Cardiac septum (tissue), 1 donor: ENCODE results near the gene SART3. TPM values are rescaled to one million over a fixed set of nuclear protein-coding genes. Genes with fewer than 3 reads are reported as not detected.
"Not testable (repeated sequence)": the region's sequence is repeated elsewhere in the genome, so short reads cannot be mapped to it uniquely, and the experiment has no call there.

ENCODE experiments used
- DNase-seq: peaks from one replicate; pipeline ENCODE4 v3.0.0-alpha.2; 2020; ENCODE audit warnings: low spot score
- intact Hi-C: fragments of 100-400 bp; cut with DNase I; formaldehyde crosslinking; loops from one replicate; pipeline ENCODE4 v1.14.0; 2022
- total RNA-seq: library from RNA; stranded (reverse); fragmentation: NEBNext Ultra II Directional; extraction: Animal tissue kit (Norgen Biotek cat#: 25700); gene quantifications from one replicate; pipeline ENCODE4 v1.2.1, GENCODE V29; 2021
- donor health status: DM: no; HTN: no; CAD: no.

The SART3 gene
- total RNA-seq, 1 donor from 2014 or later: 29.2 TPM

DNA sequence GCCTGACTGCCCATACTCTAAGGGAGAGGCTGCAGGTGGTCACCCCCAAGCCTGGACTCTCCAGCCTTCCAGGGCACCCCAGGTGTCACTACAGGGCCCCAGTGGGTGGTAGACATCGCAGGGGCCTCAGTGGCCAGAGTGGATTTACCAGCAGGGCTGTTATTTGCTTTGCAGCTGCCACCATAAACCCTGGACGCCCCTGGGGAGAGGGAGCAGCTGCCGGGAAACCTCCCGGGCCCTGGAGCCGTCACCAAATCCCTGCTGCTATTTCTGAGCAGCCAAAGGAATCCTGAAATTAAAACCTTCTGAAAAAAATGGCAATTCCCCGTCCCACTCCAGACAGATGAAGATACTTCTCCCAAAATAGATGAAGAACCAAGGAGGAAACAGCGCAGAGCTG is 23.0 kb upstream of the SART3 start:
- intact Hi-C loops: no loop called here
- no peak for DNase-seq

DNA sequence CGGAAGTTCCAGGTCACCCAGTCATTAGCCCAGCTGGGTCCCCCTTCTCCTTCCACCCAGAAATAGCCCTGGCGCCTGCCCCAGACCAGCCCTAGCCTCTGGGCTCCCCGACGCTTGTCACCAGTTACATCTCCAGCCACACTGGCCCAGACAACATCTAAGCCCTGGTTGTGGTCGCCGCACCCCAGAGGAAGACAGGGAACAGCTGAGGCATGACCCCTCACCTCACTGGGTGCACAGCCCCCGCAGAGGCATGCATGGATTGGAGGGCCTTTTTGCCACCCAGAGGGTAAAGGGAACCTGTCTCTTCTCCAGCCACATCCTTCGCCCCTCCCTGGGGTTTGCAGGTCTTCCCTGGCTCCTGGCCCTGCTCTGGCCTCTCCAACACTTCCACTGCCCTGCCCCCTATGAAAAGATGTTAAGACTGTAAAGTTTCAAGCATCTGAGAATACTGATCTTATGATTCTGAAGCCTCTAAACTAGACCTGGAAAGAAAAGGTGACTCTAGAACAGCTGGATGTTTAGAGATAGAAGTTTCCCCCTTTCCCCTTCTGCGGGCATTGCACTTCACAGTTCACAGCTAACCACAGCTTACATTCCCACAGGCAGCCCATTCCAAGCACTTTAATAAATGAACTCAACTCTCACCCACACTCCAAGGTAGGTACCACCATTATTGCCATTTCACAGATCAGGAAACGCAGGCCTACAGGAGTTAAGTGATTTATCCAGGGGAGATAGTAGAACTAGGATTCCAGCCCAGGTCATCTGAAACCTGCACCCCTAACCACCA is 22.2 kb upstream of the SART3 start:
- DNase-seq: no peak
- intact Hi-C loops: no loop called here

DNA sequence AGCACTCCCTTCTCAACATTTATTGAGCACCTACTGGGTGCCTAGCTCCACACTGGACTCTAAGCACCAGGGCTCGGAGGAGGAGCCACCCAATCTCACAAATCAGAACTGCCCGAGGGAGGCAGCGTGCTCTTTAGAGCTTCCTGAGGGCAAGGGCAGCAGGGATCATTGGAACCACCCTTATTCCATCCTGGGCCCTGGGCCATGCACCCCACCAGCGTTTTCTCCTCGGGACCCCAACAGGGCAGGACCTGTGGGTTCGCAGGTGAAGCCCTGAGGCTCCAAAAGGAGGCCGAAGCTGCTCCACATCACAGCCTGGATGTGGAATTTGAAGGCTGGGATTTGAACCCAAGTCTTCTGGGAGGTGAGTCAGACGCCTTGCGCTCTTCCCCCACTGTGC is 21.5 kb upstream of the SART3 start:
- intact Hi-C loops: no loop called here
- no peak for DNase-seq

DNA sequence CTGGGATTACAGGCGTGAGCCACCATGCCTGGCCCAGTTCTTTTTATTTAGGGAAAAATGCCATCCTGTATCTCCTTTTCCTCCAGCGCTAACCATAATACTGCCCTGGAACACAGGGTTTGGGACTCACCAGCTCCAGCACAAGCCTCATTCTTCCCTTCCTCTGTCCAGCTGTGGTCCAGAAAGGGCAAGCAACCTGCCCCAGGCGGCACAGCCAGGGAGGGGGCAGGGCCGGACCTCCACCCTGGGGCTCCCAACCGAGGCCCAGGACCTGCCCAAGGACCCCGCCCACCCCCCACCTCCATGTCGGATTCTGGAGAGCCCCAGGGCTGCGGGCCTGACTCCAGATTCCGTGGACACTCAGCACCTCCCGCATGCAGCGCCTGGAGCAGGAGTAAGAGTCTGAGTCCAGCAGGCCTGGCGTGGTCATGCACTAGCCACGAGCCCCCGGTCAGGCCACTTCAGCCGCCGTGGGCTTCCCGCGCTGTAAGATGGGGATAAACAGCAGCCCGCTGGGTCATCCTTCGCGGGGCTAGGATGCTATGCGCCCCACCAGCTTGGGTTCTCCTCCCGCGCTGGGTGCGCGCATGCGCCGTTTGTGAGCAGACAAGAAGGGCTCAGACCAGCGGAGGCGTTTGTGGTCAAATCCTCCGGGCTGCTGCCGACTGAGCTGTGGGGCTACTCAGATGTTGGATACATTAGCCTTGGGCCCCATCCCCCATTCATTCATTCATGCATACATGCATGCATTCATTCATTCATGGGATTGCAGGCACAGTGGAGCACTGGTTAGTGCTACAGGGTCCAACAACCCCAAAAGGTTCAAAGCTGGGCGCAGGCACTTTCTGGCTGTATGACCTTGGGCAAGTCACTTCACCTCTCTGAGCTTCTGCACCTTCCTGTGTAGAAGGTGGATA is 20.6 kb upstream of the SART3 start:
- no peak for DNase-seq

DNA sequence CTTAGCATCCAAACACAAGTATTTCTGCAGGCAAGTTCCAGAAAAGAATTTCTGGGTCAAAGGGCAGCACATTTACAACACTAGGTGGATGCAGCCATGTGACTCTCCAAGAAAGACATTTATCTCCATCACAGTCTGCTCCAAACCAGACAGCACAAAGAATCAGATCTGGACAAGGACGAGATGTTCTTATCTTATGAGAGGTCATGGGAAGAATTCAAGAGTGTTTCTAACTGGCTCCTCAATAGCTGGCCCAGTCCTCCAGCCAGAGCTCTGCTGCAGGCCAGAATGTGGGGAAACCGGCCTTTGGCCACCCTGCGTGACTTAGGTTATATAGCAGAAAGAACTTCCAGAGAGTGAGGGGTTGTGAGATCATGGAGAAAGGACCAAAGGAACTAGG is 19.6 kb upstream of the SART3 start:
- no peak for DNase-seq
- intact Hi-C loops: no loop called here

More for the DNA sequence above, 20.6 kb upstream of the SART3 start:
- intact Hi-C loops: no loop called here

GRCh38 chr12:108578813-108579212 is 17.8 kb upstream of the SART3 start:
- no peak for DNase-seq
- intact Hi-C loops: no loop called here

GRCh38 chr12:108578264-108578663 is 17.3 kb upstream of the SART3 start:
- intact Hi-C loops: no loop called here
- DNase-seq: no peak

DNA sequence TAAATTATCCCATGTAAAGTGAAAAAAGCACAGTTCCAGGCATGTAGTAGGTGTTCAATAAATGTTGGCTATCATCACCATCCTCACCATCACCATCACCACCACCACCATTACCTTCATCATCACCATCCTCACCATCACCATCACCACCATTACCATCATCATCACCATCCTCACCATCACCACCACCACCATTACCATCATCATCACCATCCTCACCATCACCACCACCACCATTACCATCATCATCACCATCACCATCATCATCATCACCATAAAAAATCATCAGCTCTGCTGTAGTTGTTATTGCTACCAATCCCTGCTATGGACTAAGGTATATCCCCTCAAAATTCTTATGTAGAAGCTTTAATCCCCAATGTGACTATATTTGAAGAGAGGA is 16.5 kb upstream of the SART3 start:
- intact Hi-C loops: no loop called here
- DNase-seq: no peak

DNA sequence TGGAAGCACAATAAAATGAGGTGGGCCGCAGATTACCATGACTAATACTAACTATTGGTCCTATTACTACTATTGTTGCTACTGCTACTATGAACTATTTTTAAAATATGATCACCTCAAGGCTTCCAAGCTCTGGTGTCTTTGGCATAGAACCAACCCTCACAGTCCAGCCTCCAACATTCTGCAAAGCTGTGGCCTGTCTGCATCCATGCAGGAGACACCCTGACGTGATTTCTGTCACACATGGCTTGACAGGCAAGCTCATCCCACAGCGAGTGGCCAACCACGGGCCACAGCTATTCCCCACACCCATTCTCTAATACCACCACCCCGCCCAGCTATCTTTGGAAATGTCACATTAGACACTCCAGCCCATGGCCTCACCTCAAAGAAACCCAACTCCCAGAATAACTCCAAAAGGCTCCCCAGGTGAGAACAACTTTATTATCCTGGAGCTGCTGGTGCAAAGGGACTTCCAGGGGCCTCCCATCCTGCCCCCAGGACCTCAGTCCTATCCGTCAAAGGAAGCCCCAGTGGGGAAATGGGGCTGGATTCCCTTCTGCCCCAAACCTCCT is 15.8 kb upstream of the SART3 start:
- DNase-seq: peak; percentile 36
- intact Hi-C loops: no loop called here

GRCh38 chr12:108575199-108575912 is 14.4 kb upstream of the SART3 start:
- DNase-seq: peak; percentile 7
- intact Hi-C loops: no loop called here

DNA sequence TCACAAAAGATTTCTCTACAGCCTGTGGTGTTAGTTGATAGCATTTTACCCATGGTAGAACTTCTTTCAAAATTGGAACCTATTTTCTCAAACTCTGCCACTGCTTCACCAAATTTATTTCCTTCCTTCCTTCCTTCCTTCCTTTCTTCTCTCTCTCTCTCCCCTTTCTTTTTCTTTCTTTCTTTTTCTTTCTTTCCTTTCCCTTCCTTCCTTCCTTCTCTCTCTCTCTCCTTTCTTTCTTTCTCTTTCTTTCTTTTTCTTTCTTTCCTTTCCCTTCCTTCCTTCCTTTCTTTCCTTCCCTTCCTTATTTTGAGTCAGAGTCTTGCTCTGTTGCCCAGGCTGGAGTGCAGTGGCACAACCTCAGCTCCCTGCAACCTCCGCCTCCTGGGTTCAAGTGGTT is 13.3 kb upstream of the SART3 start:
- intact Hi-C loops, DNase-seq: not testable (repeated sequence)

GRCh38 chr12:108573317-108573716 is 12.3 kb upstream of the SART3 start:
- intact Hi-C loops: no loop called here
- no peak for DNase-seq

GRCh38 chr12:108572166-108572790 is 11.3 kb upstream of the SART3 start:
- intact Hi-C loops: no loop called here

GRCh38 chr12:108571609-108572165 is 10.7 kb upstream of the SART3 start:
- intact Hi-C loops: loop anchor here (2.0 kb wide), 1 partner anchor 47 kb away; no protein-coding TSS in a partner anchor
- peak; percentile 43 for DNase-seq

More at GRCh38 chr12:108572166-108572790, 11.3 kb upstream of the SART3 start:
- peak; percentile 53 for DNase-seq

DNA sequence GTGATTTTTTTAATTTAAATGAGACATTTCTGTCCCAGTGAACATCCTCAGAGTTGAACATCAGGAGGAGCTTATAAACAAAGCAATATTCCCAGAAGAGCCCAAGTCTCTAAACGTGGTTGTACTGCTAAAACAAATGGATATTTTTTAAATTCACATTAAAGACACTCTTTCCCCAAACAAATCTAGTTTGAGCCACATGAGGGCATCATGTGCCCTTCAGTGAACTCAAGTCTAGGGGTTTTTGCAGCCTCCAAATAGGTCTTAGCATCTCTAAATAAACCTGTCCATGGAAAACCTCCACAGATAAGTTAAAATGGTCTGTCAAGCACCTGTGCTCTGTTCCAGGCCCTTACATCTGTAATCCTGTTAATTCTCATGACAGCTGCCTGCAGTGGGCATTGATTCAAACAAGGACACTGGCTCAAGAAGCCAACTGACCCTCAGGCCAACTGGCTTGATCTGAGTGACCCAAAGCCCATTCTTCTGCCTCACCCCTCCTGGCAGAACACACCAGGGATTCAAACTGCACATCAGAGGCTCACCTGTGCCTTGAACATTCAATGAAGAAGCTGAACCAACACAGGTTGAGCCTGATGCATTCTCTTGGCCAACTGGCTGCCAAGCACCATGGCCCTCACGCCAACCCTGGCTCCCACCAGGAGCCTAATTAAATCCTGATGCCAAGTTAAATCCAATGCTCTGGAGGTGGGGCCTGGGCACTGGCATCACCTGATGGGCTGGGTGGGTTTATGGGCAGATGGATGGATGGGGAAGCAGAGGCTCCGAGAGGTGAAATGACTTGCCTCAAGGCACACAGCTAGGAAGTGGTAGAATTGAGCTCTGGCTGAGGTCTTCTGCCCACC is 10.0 kb upstream of the SART3 start:
- DNase-seq: peak; percentile 55
- intact Hi-C loops: loop anchor here (2.0 kb wide), 1 partner anchor 48 kb away; no protein-coding TSS in a partner anchor

DNA sequence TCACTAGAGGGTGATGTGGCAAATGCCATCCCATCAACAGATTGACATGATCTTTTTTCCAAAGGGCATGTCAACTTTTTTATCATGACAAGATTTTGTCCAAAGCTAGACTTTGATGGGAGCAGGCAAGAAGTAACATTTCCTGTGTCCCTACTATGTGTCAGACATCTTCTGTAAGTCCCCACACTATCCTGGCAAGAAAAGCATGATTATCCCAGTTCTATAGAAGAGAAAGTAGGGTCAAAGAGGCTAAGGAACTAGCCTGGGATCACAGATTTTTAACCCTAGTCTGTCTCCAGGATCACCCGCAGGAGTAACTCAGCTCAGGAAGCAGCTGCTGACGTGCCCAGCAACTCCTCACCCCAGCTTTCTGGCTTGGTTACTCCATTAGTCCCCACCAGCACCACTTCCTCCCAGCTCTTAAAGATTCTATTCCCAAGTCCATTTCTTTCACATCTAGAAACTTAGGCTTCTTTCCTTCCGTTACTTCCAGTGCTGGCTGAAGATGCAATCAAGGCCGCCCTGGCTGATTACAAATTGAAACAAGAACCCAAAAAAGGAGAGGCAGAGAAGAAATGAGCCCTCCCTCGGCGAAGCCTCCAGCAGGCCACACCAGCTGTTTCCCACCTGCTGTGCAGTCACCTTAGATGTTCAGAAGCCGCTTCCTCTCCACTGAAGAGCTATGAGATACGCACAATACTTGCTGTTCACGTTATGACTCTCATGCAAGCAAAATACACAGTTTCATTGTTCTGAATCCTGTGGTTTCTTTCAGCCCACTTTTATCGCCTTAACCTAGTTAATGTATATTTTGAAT is 7.6 kb upstream of the SART3 start:
- intact Hi-C loops: no loop called here
- DNase-seq: no peak
